ENCODE measurements around the gene MOB3A. TPM values are rescaled to one million over a fixed set of nuclear protein-coding genes. Genes with fewer than 3 reads are reported as not detected.

Gene MOB3A
- total and polyA plus RNA-seq, 8 donors, result 9.9 to 181 (median 25.9) TPM

DNA sequence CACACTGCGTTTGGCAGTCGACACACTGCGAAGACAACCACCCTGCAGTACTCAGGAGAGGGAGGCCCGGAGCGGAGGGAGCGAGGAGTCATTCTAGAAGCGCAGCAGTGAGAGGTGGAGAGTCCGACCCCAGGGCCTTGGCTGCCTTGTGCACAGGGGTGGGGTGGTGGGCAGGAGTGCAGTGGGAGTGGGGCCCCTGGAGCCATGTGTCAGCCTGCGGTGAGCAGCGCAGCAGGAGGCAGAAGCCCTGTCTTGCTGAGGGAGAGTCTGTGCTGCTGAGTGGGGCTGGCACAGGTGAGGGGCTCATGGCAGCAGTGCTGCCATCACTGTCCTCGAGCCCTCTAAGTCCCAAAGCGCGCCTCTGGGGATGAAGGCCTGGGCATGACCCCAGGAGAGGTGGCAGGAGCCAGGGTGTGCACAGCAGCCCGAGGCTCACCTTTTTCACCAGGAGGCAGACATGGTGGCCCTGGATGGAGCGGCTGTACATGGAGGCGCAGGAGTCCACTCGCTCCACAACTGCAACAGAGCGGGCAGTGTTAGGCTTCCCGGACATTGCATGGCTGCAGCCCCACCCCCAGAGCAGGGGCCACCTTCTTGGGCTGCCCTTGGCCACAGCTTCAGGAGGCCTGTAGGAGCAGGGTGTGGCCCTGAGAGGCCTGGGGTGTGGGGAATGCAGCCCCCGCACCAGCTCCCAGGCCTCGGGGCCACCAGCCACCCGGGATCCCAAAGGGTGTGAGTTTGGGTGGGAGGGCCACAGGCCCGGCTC lies 12.3 kb upstream of the MOB3A start:
- no peak overlapping the region for H3K27ac ChIP-seq
- WGBS, 5 donors, result 92 to 97% (median 94%) methylated on average over 16 to 23 of the region's 23 CpGs
- intact Hi-C loops (cut with DNase I; ENCODE audit: low total_unique reads), result no loop called here
- no peak for TF ChIP-seq EP300 (IDR thresholded peaks at IDR 0.05)
- no peak for TF ChIP-seq POLR2AphosphoS5 (IDR thresholded peaks at IDR 0.05)
- TF ChIP-seq, protein P1, sequence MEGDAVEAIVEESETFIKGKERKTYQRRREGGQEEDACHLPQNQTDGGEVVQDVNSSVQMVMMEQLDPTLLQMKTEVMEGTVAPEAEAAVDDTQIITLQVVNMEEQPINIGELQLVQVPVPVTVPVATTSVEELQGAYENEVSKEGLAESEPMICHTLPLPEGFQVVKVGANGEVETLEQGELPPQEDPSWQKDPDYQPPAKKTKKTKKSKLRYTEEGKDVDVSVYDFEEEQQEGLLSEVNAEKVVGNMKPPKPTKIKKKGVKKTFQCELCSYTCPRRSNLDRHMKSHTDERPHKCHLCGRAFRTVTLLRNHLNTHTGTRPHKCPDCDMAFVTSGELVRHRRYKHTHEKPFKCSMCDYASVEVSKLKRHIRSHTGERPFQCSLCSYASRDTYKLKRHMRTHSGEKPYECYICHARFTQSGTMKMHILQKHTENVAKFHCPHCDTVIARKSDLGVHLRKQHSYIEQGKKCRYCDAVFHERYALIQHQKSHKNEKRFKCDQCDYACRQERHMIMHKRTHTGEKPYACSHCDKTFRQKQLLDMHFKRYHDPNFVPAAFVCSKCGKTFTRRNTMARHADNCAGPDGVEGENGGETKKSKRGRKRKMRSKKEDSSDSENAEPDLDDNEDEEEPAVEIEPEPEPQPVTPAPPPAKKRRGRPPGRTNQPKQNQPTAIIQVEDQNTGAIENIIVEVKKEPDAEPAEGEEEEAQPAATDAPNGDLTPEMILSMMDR (IDR thresholded peaks at IDR 0.05), result no peak
- TF ChIP-seq POLR2A (IDR thresholded peaks at IDR 0.05), result no peak
- H3K4me3 ChIP-seq, result no peak overlapping the region
- H3K4me1 ChIP-seq, result no peaks in the 10 kb centered on the region
- peaks cover 0 to 9% (median 0%) of the 10 kb centered on the region in 4 donors for H3K9me3 ChIP-seq
- peaks cover 73 to 95% (median 93%) of the 10 kb centered on the region in 4 donors for H3K36me3 ChIP-seq
- no peak for DNase-seq
- H3K27me3 ChIP-seq, result no peaks in the 10 kb centered on the region

DNA sequence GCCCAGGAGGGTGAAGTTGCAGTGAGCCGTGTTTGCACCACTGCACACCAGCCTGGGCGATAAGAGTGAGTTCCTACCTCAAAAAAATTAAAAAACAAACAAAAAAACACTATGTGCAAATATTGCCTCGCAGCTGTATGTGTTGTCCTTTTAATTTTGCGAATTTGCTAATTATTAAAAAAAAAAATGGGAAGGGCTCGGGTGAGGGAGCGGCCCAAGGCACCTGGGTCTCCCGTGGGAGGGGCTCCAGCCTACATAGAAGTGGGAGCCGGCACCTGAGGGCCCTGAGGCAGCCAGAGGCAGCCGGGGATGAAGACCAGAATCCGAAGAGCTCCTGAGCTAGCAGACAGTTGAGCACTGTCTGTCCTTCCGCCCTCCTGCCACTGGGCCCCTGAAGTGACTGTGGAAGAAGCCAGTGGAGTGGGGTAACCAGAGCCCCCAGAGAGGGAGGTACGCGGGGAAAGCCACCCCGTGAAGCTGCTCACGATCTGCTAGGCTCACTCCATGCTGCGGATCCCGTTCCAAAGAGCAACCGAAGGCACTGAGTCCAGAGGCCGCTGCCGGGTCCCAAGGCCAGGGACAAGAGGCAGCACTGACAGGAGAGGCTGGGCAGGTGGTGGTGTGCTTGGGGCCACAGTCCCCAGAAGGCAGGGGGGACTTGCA lies 7.0 kb upstream of the MOB3A start:
- TF ChIP-seq POLR2AphosphoS5 (IDR thresholded peaks at IDR 0.05), result no peak
- TF ChIP-seq POLR2A (IDR thresholded peaks at IDR 0.05), result no peak
- TF ChIP-seq EP300 (IDR thresholded peaks at IDR 0.05), result no peak
- TF ChIP-seq, protein P1 (IDR thresholded peaks at IDR 0.05), result no peak
- no peak for DNase-seq
- no peaks in the 10 kb centered on the region for H3K27me3 ChIP-seq
- no peak overlapping the region for H3K27ac ChIP-seq
- peaks cover 0 to 2% (median under 1%) of the 10 kb centered on the region in 4 donors for H3K4me1 ChIP-seq
- 76 to 85% (median 83%) methylated on average over 20 of the region's 20 CpGs for WGBS, 5 donors
- no peak overlapping the region for H3K4me3 ChIP-seq
- peaks cover 0 to 9% (median 0%) of the 10 kb centered on the region in 4 donors for H3K9me3 ChIP-seq
- intact Hi-C loops (cut with DNase I; ENCODE audit: low total_unique reads), result no loop called here
- peaks cover 46 to 89% (median 85%) of the 10 kb centered on the region in 4 donors for H3K36me3 ChIP-seq

GRCh38 chr19:2101417-2102335 lies 5.5 kb upstream of the MOB3A start:
- TF ChIP-seq EP300 (IDR thresholded peaks at IDR 0.05) (no peak), POLR2AphosphoS5 (IDR thresholded peaks at IDR 0.05) (no peak), POLR2A (IDR thresholded peaks at IDR 0.05) (no peak)
- TF ChIP-seq, protein P1 (IDR thresholded peaks at IDR 0.05), result no peak
- peaks cover 39 to 74% (median 70%) of the 10 kb centered on the region in 4 donors for H3K36me3 ChIP-seq

DNA sequence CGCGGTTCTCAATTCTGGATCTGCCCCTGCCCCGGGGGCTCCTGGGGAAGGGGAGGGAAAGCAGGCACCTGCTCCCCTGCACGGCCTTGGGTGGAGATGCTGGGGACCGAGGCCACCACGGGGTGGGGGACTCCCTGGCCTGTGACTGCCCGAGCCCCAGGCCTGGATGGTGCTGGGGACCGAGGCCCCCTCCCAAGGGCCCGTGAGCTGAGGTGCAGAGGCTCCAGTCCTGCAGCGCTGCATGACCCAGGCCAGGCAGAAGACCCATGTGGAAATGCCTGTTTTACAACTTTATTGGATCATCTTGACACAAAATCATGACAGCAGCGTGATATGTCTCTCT lies 4.6 kb upstream of the MOB3A start:
- intact Hi-C loops (cut with DNase I; ENCODE audit: low total_unique reads), result no loop called here
- Histone ChIP-seq H3K27ac (no peak overlapping the region), H3K9me3 (peaks cover 0 to 6% (median 0%) of the 10 kb centered on the region in 4 donors), H3K4me1 (peaks cover 8 to 17% (median 14%) of the 10 kb centered on the region in 4 donors), H3K4me3 (no peak overlapping the region), H3K36me3 (peaks cover 29 to 64% (median 60%) of the 10 kb centered on the region in 4 donors), H3K27me3 (no peaks in the 10 kb centered on the region)
- 87 to 96% (median 92%) methylated on average over 8 to 11 of the region's 11 CpGs for WGBS, 5 donors
- TF ChIP-seq POLR2AphosphoS5 (IDR thresholded peaks at IDR 0.05) (no peak), POLR2A (IDR thresholded peaks at IDR 0.05) (no peak)
- DNase-seq, result no peak

More at GRCh38 chr19:2101417-2102335, 5.5 kb upstream of the MOB3A start:
- no peak for DNase-seq
- no peak overlapping the region for H3K4me3 ChIP-seq
- no peaks in the 10 kb centered on the region for H3K27me3 ChIP-seq
- peaks cover 8 to 16% (median 14%) of the 10 kb centered on the region in 4 donors for H3K4me1 ChIP-seq
- 85 to 90% (median 86%) methylated on average over 44 to 45 of the region's 45 CpGs for WGBS, 5 donors
- intact Hi-C loops (cut with DNase I; ENCODE audit: low total_unique reads), result no loop called here
- H3K27ac ChIP-seq, result no peak overlapping the region
- peaks cover 0 to 9% (median 0%) of the 10 kb centered on the region in 4 donors for H3K9me3 ChIP-seq

All from stomach (tissue), 9 donors.